ENCODE results near the gene LRMDA.
"Not testable (repeated sequence)": the region's sequence is repeated elsewhere in the genome, so short reads cannot be mapped to it uniquely, and the experiment has no call there.

Gene LRMDA

GRCh38 chr10:75763652-75764051, 332.2 kb downstream of the LRMDA start:
- POLR2A ChIA-PET, result no interaction called here
- CTCF ChIA-PET, result interaction anchor here (1.0 kb wide), 1 partner anchor 15 kb away, joined by 3 read pairs; no protein-coding TSS in a partner anchor

DNA sequence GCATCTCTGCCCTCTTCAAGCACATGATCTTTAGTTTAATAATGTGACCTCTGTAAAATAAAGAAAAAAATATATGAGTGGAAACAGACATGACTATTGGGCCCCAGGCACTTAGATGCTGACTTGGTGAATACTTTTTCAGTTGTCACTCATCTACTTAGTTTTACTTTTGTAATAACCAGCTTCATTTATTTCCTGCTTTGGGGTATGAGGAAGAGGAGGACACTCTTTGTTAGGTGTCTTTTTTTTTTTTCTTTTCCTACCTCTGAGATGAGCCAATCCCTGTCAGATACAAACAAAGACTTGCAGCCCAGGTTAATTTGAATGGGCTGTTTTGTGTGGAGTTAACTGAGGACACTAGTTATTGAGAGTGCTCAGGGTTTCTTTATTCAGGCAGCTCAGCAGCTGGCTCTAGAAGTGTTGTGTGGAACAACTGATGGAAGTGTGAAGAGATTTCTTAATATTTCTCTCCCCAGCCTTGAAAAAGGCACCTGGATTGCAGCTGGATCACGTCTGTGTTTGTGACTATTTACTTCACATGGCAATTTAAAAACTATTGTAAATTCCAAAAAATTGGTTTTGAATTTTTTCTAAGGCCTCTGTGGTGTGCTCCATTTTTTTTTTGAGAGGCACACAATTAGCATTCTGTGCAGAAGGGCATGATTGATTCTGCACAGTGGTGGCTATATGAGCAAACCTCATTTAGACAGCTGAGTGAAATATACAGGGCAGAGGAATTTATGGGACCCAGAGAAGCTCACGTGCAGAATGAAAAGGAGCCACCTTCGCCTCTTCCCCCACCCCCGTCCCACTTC, 333.8 kb downstream of the LRMDA start:
- POLR2A ChIA-PET, result no interaction called here
- CTCF ChIA-PET, result no interaction called here
- no peak for DNase-seq (ENCODE audit: extremely low spot score)
- TF ChIP-seq, protein P1, sequence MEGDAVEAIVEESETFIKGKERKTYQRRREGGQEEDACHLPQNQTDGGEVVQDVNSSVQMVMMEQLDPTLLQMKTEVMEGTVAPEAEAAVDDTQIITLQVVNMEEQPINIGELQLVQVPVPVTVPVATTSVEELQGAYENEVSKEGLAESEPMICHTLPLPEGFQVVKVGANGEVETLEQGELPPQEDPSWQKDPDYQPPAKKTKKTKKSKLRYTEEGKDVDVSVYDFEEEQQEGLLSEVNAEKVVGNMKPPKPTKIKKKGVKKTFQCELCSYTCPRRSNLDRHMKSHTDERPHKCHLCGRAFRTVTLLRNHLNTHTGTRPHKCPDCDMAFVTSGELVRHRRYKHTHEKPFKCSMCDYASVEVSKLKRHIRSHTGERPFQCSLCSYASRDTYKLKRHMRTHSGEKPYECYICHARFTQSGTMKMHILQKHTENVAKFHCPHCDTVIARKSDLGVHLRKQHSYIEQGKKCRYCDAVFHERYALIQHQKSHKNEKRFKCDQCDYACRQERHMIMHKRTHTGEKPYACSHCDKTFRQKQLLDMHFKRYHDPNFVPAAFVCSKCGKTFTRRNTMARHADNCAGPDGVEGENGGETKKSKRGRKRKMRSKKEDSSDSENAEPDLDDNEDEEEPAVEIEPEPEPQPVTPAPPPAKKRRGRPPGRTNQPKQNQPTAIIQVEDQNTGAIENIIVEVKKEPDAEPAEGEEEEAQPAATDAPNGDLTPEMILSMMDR (IDR thresholded peaks at IDR 0.05; ENCODE audit: control extremely low read depth, extremely low read depth, low read depth, missing control alignments), result no peak

More at GRCh38 chr10:75763652-75764051, 332.2 kb downstream of the LRMDA start:
- TF ChIP-seq, protein P1 (IDR thresholded peaks at IDR 0.05; ENCODE audit: control extremely low read depth, extremely low read depth, low read depth, missing control alignments), result no peak
- no peak for DNase-seq (ENCODE audit: extremely low spot score)

DNA sequence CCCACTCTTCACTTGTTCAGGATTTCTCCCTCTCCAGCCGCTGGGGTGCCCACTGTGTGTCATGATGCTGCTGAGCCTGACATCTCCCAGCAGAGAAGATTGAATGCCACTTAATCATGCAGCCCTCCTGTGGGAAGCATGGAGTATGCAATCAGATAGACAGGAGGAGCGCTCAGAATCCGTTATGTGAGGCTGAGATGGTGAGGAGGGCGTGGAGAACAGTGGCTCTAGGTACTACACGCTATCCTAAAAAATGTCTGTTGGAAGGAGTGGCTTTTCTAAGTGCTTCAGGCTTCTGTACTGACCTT, 334.3 kb downstream of the LRMDA start:
- TF ChIP-seq, protein P1 (IDR thresholded peaks at IDR 0.05; ENCODE audit: control extremely low read depth, extremely low read depth, low read depth, missing control alignments), result no peak
- ChIA-PET CTCF (no interaction called here), POLR2A (no interaction called here)
- no peak for DNase-seq (ENCODE audit: extremely low spot score)

GRCh38 chr10:75766106-75766505, 334.7 kb downstream of the LRMDA start:
- ChIA-PET CTCF (no interaction called here), POLR2A (no interaction called here)
- TF ChIP-seq, protein P1 (IDR thresholded peaks at IDR 0.05; ENCODE audit: control extremely low read depth, extremely low read depth, low read depth, missing control alignments), result no peak
- no peak for DNase-seq (ENCODE audit: extremely low spot score)

DNA sequence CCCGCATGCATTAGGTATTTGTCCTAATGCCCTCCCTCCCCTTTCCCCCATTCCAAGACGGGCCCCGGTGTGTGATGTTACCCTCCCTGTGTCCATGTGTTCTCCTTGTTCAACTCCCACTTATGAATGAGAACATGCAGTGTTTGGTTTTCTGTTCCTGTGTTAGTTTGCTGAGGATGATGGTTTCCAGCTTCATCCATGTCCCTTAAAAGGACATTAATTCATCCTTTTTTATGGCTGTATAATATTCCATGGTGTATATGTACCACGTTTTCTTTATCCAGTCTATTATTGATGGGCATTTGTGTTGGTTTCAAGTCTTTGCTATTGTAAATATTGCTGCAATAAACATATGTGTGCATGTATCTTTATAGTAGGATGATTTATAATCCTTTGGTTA, 335.3 kb downstream of the LRMDA start:
- POLR2A ChIA-PET; DNase-seq (ENCODE audit: extremely low spot score); CTCF ChIA-PET: not testable (repeated sequence)

GRCh38 chr10:75770626-75771081, 339.2 kb downstream of the LRMDA start:
- ChIA-PET CTCF (interaction anchor here (0.9 to 1.8 kb wide), 2 partner anchors 12 to 1138 kb away, joined by 3 to 5 read pairs; no protein-coding TSS in a partner anchor), POLR2A (no interaction called here)
- TF ChIP-seq, protein P1 (IDR thresholded peaks at IDR 0.05; ENCODE audit: control extremely low read depth, extremely low read depth, low read depth, missing control alignments), result no peak
- no peak for DNase-seq (ENCODE audit: extremely low spot score)

DNA sequence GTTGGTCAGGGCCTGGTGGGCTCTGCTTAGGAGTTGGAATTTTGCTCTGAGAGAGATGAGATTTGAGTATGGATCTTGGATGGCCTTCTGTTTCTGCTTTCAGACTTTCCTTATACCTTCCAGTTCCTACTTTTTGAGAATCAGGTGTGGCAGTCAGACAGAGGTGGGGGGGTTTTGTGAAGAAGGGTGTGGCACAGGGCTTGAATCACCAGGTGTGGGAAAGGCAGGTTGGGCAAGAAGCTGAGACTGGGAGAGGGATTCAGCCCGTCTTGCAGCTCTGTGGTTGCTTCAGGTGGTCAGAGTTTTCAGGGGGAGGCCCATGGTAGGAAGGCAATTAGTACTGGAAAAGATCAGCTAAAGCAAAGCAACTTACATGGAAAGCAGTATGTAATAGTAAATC, 340.2 kb downstream of the LRMDA start:
- CTCF ChIA-PET, result interaction anchor here (0.9 to 1.8 kb wide), 3 partner anchors 13 to 1137 kb away, joined by 3 to 5 read pairs (median 3); no protein-coding TSS in a partner anchor
- TF ChIP-seq, protein P1 (IDR thresholded peaks at IDR 0.05; ENCODE audit: control extremely low read depth, extremely low read depth, low read depth, missing control alignments), result no peak
- no peak for DNase-seq (ENCODE audit: extremely low spot score)
- POLR2A ChIA-PET, result no interaction called here

Measured in GM10248 (cell line).